HL-60 (cell line): Measurements from ENCODE around the gene CBARP.

Source experiments
- DNase-seq, 2 experiments: peaks; one replicate each; pipeline ENCODE4 v3.0.0-alpha.2; 2010 to 2020; ENCODE audit warnings: low read depth in 1 of 2, low spot score in 1 of 2
- H3K27ac ChIP-seq: fragments of 250-450 bp; sonication (Bioruptor Pico); replicated peaks from 2 replicates; pipeline ENCODE4 v1.5.1; 2020; ENCODE audit warnings: mild to moderate bottlenecking, moderate library complexity
- H3K27me3 ChIP-seq: fragments of 250-450 bp; sonication (Bioruptor Pico); 2 replicates; pipeline ENCODE4 v1.5.1; 2021; ENCODE audit warnings: mild to moderate bottlenecking, moderate library complexity; ENCODE audit not compliant: insufficient read depth, poor library complexity, severe bottlenecking
- H3K4me3 ChIP-seq: replicated peaks from 2 replicates; pipeline ENCODE4 v1.5.1; 2011; ENCODE audit warnings: mild to moderate bottlenecking, control low read depth, low read length; ENCODE audit not compliant: insufficient read depth
- CTCF ChIP-seq: IDR thresholded peaks from one replicate; pipeline ENCODE4 v1.5.1; 2011; ENCODE audit warnings: low read length, control low read depth, inconsistent platforms; ENCODE audit not compliant: insufficient read depth
- GABPA ChIP-seq: IDR thresholded peaks from 2 replicates; pipeline ENCODE4 v1.6.1; 2012; ENCODE audit warnings: low read depth
- POLR2AphosphoS5 ChIP-seq: IDR thresholded peaks from 2 replicates; pipeline ENCODE4 v1.6.1; 2012; ENCODE audit warnings: low read depth
- REST ChIP-seq: IDR thresholded peaks from 2 replicates; pipeline ENCODE4 v1.6.1; 2012; ENCODE audit warnings: low read depth; ENCODE audit not compliant: insufficient replicate concordance
- SPI1 ChIP-seq: IDR thresholded peaks from 2 replicates; pipeline ENCODE4 v1.6.1; 2012; ENCODE audit warnings: low read depth, mild to moderate bottlenecking, borderline replicate concordance

CBARP gene

GRCh38 chr19:1278074-1278473 is 40.3 kb upstream of the CBARP start:
- DNase-seq: no peak
- no peaks in the 10 kb centered on the region for H3K27me3 ChIP-seq
- no peak overlapping the region for H3K4me3 ChIP-seq
- no peak overlapping the region for H3K27ac ChIP-seq
- TF ChIP-seq GABPA: no peak
- no peak for TF ChIP-seq CTCF
- no peak for TF ChIP-seq REST
- no peak for TF ChIP-seq POLR2AphosphoS5
- TF ChIP-seq SPI1: no peak

GRCh38 chr19:1277061-1277460 is 39.3 kb upstream of the CBARP start:
- TF ChIP-seq POLR2AphosphoS5: no peak
- DNase-seq: no peak
- Histone ChIP-seq H3K27ac (no peak overlapping the region), H3K27me3 (no peaks in the 10 kb centered on the region), H3K4me3 (no peak overlapping the region)

GRCh38 chr19:1276628-1277022 is 38.8 kb upstream of the CBARP start:
- peak overlapping the region; percentile 74 for H3K4me3 ChIP-seq
- TF ChIP-seq CTCF (no peak), POLR2AphosphoS5 (0 out of 2 replicates have a peak, but pooled peaks have one; percentile 12)
- DNase-seq: no peak
- peak overlapping the region; percentile 89 for H3K27ac ChIP-seq
- H3K27me3 ChIP-seq: no peaks in the 10 kb centered on the region

GRCh38 chr19:1275976-1276627 is 38.3 kb upstream of the CBARP start:
- Histone ChIP-seq H3K4me3 (peak overlapping the region; percentile 74), H3K27ac (peak overlapping the region; percentile 89), H3K27me3 (no peaks in the 10 kb centered on the region)
- no peak for TF ChIP-seq REST
- no peak for TF ChIP-seq POLR2AphosphoS5
- TF ChIP-seq CTCF: no peak
- TF ChIP-seq SPI1: no peak
- no peak for TF ChIP-seq GABPA
- DNase-seq: no peak
